ENCODE measurements around the gene C14orf93. TPM values are rescaled to one million over a fixed set of nuclear protein-coding genes. Genes with fewer than 3 reads are reported as not detected.
A peak's percentile ranks its signal among the peaks of the same experiment; 100 is the strongest.

C14orf93 gene
- total RNA-seq, 1 donor from 2014 or later: 16.0 TPM

DNA sequence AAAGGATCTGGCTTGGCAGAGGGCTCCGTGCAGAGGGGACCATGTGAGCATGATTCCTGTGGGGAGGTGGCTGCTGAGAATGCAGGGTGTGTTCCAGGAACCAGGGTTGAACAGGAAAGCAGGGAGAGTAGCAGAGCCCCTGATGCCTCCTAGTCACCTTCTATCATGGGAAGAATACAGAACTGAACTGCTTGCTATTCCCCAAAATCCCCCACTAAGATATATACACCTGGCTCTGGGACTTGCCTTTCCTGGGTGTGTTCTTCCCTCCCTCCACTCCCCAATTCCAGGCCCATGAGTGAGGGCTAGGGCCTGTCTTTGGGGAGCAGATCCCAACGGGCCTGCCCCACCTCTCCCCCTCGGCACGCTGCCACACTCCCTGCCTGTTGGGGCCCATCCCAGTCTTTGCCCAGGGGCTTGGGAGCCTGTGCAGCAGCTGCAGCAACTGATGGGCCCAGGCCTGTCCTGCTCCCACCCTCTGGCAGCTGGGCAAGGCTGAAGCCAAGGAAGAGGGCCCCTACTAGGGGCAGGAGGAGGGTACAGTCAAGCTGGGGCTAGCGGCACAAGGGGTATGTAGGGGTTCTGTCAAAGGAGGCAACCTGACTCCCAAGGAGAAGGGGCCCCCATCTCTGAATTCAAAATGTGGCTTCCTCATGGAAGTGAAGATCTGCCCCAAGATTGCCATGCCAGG is 30.8 kb downstream of the C14orf93 start:
- DNase-seq (ENCODE audit: extremely low spot score in 2 of 2): no peak
- Histone ChIP-seq H3K36me3 (peaks cover 0 to 17% of the 10 kb centered on the region in 2 donors), H3K27ac (peak overlapping the region; percentile 89), H3K9me3 (no peaks in the 10 kb centered on the region), H3K4me1 (peaks cover 47% of the 10 kb centered on the region), H3K4me3 (peak overlapping the region in 1 of 2 donors; percentile 64), H3K27me3 (no peaks in the 10 kb centered on the region)
- intact Hi-C loops (cut with DNase I): loop anchor here (5.0 kb wide), 1 partner anchor 1918 kb away; no protein-coding TSS in a partner anchor
- TF ChIP-seq, protein P1, sequence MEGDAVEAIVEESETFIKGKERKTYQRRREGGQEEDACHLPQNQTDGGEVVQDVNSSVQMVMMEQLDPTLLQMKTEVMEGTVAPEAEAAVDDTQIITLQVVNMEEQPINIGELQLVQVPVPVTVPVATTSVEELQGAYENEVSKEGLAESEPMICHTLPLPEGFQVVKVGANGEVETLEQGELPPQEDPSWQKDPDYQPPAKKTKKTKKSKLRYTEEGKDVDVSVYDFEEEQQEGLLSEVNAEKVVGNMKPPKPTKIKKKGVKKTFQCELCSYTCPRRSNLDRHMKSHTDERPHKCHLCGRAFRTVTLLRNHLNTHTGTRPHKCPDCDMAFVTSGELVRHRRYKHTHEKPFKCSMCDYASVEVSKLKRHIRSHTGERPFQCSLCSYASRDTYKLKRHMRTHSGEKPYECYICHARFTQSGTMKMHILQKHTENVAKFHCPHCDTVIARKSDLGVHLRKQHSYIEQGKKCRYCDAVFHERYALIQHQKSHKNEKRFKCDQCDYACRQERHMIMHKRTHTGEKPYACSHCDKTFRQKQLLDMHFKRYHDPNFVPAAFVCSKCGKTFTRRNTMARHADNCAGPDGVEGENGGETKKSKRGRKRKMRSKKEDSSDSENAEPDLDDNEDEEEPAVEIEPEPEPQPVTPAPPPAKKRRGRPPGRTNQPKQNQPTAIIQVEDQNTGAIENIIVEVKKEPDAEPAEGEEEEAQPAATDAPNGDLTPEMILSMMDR (IDR thresholded peaks at IDR 0.05): no peak
- peak in 1 of 2 donors; percentile 50 for TF ChIP-seq POLR2AphosphoS5 (IDR thresholded peaks at IDR 0.05; ENCODE audit: insufficient read depth in 1 of 2, low read depth in 1 of 2)
- no peak for TF ChIP-seq POLR2A (IDR thresholded peaks at IDR 0.05)

DNA sequence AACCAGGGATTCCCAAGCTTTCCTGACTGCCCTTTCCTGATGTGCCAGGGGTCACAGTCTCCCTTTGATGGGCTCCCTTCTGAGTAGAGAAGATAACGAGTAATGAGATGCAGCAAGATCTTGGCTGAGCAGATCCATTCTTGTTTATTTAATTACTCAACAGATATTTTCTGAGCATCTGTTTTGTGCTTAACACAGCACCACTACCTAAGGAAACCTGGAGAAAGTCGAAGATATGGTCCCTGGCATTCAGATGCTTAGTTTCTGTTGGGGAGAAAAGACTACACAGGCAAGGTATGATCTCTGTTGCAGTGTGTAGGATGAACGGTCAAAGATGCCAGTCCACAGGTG is 31.5 kb downstream of the C14orf93 start:
- no peaks in the 10 kb centered on the region for H3K9me3 ChIP-seq
- TF ChIP-seq POLR2AphosphoS5 (IDR thresholded peaks at IDR 0.05; ENCODE audit: insufficient read depth in 1 of 2, low read depth in 1 of 2): no peak
- TF ChIP-seq POLR2A (IDR thresholded peaks at IDR 0.05): no peak
- TF ChIP-seq, protein P1 (IDR thresholded peaks at IDR 0.05): no peak
- H3K4me3 ChIP-seq: peak overlapping the region in 1 of 2 donors; percentile 64
- H3K4me1 ChIP-seq: peaks cover 52% of the 10 kb centered on the region
- peaks cover 0 to 20% of the 10 kb centered on the region in 2 donors for H3K36me3 ChIP-seq
- peak overlapping the region; percentile 89 for H3K27ac ChIP-seq
- H3K27me3 ChIP-seq: no peaks in the 10 kb centered on the region
- intact Hi-C loops (cut with DNase I): loop anchor here (5.0 kb wide), 1 partner anchor 1919 kb away; no protein-coding TSS in a partner anchor
- no peak for DNase-seq (ENCODE audit: extremely low spot score in 2 of 2)

DNA sequence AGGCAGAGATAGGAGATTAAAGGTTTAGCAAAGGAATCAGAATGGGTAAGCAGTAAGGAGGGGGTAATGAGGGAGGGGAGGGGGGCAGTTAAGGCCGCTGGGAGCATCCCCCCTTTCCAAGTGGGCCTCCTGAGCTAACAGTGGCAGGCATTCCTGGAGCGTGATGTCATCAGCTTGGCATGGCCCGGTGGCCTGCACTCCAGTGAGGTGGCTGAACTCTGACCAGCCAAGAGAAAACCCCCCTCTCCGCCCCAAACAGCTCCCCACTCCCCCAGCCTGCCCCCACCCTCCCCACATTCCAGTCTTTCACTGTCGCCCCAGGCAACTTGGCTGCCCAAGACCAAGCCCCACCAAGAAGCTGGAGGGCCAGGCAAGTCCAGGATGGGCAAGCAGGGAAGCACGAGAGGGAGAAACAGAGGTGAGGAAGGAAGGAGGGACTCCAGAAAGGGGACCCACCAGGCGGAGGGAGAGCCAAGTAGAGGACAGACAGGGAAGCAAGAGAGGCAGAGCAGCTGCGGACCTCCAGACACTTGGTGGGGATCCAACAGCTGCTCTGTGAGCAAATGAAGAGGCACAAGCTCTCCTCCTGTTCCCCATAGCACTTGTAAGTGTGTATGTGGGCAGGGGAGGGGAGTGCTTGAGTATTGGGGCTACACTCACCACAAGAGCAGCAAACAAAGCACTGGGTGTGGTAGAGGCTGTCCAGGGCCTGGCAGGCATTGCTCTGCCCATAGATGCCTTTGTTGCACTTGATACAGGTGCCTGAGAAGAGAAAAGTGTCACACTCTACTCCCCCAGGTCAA is 32.1 kb downstream of the C14orf93 start:
- H3K9me3 ChIP-seq: no peaks in the 10 kb centered on the region
- H3K36me3 ChIP-seq: peaks cover 0 to 20% of the 10 kb centered on the region in 2 donors
- intact Hi-C loops (cut with DNase I): loop anchor here (5.0 kb wide), 1 partner anchor 1919 kb away; no protein-coding TSS in a partner anchor
- H3K4me3 ChIP-seq: peak overlapping the region in 1 of 2 donors; percentile 5
- H3K27ac ChIP-seq: peak overlapping the region; percentile 89
- DNase-seq (ENCODE audit: extremely low spot score in 2 of 2): no peak
- peaks cover 52% of the 10 kb centered on the region for H3K4me1 ChIP-seq
- H3K27me3 ChIP-seq: no peaks in the 10 kb centered on the region
- TF ChIP-seq POLR2A (IDR thresholded peaks at IDR 0.05) (no peak), POLR2AphosphoS5 (IDR thresholded peaks at IDR 0.05; ENCODE audit: insufficient read depth in 1 of 2, low read depth in 1 of 2) (no peak)
- TF ChIP-seq, protein P1 (IDR thresholded peaks at IDR 0.05): no peak

DNA sequence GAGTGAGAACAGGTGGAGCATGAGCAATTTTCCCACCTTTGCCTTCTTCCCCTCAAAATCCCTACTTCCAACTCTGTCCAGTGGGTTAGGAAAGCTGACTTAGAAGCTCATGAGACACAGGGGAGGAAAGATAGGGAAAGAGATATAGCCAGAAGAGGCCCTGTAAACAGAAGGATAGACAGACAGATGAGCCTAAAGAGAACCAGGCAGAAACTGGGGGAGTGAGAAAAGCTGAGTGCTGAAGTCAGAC is 32.6 kb downstream of the C14orf93 start:
- no peaks in the 10 kb centered on the region for H3K9me3 ChIP-seq
- peak overlapping the region; percentile 89 for H3K27ac ChIP-seq
- TF ChIP-seq, protein P1 (IDR thresholded peaks at IDR 0.05): no peak
- TF ChIP-seq POLR2AphosphoS5 (IDR thresholded peaks at IDR 0.05; ENCODE audit: insufficient read depth in 1 of 2, low read depth in 1 of 2) (no peak), POLR2A (IDR thresholded peaks at IDR 0.05) (no peak)
- DNase-seq (ENCODE audit: extremely low spot score in 2 of 2): no peak
- no peaks in the 10 kb centered on the region for H3K27me3 ChIP-seq
- no peak overlapping the region for H3K4me3 ChIP-seq
- H3K36me3 ChIP-seq: peaks cover 0 to 23% of the 10 kb centered on the region in 2 donors
- H3K4me1 ChIP-seq: peaks cover 52% of the 10 kb centered on the region
- intact Hi-C loops (cut with DNase I): loop anchor here (5.0 kb wide), 1 partner anchor 1920 kb away; no protein-coding TSS in a partner anchor
